Measurements from ENCODE around the gene TTF2.

Gene TTF2

DNA sequence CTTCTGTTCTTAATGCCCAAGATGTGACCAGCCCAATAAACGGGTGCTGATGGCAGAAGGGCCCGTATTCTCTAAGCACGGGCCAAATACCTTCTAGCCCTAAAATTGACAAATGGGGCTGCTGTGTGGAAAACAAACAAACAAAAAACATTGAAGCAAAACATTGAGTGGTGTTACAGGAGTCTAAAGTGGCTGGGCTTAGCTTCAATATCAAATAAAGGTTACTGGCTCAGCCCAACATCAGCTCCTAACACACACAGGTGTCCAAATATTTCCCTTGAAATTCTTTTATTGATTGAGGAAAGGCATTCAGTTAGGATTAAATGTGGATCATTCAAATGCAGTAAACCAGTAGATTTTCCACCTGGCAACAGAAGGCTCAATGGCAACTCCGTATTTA is 13.3 kb upstream of the TTF2 start:
- DNase-seq: no peak

DNA sequence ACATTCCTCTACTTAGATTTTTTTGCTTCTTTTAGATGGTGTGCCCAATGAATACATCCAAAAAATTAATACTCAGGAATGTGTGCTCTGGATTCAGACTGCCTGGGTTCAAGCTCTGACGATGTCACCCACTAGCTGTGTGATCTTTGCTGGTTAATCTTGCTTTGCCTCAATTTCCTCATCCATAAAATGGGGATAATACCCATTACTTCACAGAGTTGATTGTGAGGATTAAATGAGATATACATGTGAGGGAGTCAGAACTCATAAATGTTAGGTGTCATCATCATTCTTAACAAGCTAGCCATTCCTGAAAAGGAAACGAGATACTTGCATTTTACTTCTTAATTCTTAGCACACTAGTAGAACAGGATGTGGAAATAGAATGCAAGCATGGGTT is 12.9 kb upstream of the TTF2 start:
- DNase-seq: no peak

DNA sequence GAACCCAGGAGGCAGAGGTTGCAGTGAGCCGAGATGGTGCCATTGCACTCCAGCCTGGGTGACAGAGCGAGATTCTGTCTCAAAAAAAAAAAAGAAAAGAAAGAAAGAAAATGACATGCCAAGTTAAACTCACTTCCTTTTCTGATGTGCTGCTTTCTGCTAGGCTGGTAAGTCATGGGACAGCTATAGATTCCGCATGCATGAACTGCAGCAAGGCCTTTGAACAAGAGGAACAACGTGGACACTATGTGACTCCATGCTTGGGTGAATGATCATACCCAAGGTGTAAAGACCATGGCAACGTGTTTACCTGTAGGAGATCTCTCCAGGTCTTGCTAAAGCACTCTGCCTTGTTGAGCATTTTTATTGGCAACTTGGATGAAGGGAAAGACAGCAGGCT is 10.3 kb upstream of the TTF2 start:
- DNase-seq: peak; percentile 69 to 76

DNA sequence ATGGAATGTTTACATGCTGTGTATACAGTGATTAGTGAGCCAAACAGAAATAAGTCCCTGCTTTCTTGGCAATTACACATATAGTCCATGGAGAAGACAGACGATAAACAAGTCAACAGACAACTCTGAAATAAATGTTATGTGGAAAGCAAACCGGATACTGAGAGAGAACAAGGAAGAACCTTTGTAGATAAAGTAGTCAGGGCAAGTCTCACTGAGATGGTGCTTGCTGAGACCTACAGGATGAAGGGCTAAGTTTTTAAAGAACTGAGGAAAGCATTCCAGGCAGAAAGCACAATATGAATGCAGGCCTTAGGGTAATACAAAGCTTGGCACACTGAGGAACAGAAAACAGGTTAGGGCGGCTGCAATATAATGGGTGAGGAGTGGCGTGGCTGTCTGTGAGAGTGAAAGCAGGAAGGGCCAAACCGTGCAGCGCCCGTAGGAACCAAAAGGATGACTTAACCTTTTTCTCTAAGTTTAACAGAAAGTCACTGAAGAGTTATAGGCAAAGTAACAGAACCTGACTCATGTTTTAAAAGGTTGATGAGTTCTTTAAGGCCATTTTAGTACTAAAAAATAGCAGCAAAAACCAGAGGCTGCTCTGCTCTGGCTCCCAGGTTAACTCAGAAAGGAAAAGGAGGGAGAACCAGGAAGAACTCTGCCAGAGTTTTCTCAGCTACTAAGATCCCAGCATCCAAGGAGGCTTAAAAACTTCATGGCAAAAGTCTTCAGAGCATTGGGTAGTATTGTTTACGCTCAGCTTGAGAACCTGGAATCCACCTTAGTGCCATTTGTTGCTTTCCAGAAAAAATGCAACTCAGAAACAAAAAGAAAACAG is 8.7 kb upstream of the TTF2 start:
- DNase-seq: peak; percentile 13 to 48

GRCh38 chr1:117054068-117054467 is 6.1 kb upstream of the TTF2 start:
- no peak for DNase-seq

DNA sequence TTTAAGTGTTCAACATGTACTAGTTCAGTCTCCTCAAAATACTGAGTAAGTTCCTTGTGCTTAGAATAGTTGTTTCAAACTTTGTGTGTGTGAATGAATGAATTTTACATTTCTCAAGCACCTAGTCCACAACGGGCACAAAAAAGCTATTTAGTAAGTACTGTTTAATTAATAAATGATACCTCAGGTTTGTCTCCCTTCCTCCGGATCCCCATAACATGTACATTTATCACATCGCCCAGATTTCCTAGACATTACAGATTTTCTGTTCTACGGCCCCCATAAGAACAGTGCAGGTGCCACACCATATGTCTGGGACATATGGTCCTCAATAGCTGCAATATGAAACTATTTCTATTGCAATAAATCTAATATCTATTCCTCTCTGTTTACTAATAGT is 1.3 kb upstream of the TTF2 start:
- no peak for DNase-seq

- peak in 1 of 2 donors; percentile 11 for DNase-seq
Observed at GRCh38 chr1:117059334-117059677, 820 bp upstream of the TTF2 start.

DNA sequence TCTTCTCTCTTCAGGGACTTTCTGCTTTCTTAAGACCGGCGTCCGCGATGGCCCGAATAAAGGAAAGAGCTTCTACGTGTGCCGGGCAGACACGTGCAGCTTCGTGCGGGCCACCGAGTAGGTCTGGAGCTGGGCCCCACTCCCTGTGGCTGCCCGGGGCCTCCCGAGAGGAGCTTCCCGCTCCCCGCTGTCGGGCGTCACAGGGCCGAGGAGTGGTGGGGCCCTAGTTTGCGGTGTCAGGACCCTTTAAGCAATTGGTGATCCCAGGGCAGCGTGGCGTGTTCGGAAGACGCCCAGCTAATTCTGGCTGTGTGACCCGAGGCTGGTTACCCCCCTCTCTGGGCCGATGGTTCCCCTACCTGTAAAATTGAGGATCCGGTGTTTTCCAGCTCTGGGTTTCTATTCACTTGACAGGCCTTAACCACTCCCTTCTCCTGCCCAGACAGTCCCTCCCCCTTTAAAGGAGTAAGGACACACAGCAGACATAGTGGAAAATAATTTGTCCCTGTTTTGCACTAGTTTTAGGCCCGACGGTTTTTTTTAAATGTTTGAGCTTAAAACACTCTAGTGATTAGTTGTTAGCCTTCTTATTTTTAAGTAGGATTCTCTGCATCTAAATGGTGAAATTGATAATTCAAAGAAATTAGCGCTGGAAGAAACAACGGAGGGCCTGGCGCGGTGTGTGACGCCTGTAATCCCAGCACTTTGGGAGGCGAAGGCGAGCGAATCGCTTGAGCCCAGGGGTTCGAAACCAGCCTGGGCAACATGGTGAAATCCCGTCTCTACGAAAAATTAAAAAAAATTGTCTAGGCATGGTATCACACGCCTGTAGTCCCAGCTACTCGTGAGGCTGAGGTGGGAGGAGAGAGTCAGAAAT is 553 bp downstream of the TTF2 start:
- DNase-seq: peak; percentile 21 to 30

GRCh38 chr1:117061986-117062415 is 1.9 kb downstream of the TTF2 start:
- peak; percentile 27 to 44 for DNase-seq

GRCh38 chr1:117066367-117066766 is 6.2 kb downstream of the TTF2 start:
- DNase-seq: no peak

GRCh38 chr1:117067533-117068370 is 7.6 kb downstream of the TTF2 start:
- DNase-seq: peak; percentile 28 to 64

DNA sequence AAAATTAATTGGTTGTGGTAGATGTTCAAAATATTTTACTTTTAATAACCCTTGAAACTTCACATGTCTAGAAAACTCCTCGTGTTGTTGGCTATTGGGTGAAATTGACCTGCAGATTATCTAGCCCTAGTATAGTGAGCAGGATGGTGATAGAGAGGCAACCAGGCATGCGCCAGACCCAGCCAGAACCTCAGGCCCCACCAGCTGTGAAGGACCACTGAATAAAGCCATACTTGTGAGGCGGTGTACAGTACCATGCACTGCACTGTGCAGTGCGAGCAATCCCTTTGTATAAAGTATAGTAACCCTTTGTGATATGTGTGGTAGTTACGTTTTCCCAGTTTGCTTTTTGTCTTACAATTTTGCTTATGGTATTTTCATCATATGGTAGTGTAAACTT is 8.5 kb downstream of the TTF2 start:
- no peak for DNase-seq

DNA sequence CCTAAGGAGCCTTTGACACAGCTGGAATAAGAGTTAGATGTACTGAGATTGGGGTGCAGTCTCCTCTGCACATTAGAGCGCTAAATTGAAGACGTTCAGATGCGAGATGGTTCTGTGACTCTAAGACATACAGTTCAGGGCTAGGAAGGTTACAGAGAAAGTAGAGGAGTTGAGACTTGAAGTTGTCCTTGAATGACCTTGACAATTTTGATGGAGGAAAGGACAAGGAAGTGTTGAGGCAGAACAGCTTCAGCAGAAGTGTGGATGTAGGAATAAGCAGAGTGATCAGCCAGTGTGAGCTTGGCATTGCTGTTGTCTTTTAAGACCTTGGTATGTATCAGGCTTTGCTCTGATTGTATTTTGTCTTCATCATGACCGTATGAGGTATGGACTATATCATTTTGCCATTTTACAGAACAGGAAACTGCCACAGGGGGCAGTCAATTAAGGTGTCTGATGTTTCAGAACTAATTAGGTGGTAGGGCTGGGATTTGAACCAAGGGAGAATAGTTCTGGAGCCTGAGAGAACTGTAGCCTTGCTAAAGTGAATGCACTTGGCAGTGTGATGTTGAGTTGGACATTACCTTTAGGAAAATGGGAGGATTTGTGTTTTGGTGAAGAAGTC is 9.2 kb downstream of the TTF2 start:
- no peak for DNase-seq

DNA sequence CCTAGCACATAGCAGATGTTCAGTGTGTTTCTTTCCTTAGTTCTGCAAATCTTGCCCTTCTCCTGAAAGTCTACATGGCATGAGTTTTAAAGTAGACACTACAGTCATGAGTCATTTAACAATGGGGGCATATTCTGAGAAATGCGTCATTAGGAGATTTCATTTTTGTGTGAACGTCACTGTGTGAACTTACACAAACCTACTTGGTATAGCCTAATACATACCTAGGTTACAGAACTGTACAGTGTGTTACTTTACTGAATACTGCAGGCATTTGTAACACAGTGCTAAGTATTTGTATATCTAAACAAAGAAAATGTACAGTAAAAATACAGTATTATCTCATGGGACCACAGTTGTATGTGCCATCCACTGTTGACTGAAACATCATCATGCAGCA is 10.0 kb downstream of the TTF2 start:
- DNase-seq: no peak

DNA sequence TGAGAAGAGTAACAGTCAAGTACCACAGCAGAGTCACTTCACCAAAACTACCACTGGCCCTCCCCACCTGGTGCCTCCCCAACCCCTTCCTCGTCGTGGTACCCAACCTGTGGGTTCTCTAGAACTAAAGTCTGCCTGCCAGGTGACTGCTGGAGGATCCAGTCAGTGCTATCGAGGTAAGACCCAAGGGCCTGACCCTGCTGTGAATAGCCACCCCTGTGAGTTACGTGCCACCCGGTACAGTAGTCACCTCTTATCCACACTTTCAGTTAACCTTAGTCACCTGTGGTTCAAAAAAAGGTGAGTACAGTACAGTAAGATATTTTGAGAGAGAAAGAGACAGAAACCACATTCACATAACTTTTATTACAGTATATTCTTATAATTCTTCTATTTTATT is 16.5 kb downstream of the TTF2 start:
- no peak for DNase-seq

DNA sequence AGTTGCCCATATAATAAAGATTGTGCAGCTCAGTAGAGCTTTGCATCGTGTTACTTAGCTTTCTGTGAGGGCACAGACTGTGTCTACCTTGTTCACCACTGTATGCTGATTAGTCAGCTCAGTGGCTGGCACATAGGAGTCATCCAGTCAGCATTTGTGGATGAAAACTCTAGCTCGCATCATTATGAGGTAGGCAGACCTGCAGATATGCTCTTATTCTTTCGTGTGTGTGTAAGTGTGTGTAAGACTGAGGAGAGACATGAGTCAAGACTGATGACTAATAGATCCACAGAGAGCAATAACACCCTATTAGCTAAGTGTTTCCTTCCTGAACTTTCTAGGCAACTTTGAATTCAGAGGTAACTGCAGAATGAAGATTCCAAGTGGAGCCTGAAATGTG is 17.1 kb downstream of the TTF2 start:
- DNase-seq: peak; percentile 5 to 39

DNA sequence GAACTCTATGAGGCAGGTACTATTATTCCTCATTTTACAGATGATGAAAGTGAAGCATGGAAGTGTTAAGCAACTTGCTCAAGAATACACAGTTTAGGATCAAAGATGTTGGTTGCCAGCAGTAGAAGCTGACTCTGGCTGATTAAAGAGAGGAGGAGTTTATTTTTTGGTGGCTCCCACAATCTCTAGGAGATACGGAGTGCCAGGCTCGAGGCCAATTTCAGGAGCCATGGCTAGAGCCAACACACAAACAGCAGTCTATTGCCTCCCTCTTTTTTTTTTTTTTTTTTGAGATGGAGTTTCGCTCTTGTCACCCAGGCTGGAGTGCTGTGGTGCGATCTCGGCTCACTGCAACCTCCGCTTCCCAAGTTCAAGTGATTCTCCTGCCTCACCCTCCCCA is 19.6 kb downstream of the TTF2 start:
- no peak for DNase-seq

DNA sequence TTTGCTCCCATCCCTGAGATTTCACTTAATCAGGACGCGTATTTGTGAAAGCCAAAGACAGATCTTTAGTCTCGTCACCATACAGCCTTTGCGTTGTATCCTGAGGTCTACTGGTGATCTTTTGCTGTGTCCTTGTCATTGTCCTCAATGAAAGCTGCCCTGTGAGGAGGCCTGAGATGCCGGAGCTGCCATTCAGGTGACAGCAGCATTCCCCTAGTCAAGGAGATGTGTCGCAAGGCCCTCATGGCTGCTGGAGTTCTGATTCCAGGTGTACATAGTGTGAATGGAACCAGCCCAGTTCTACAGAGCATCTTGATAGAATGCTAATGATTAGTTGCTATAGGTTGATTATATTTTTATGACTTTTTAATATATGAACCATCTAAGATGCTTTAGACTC is 24.1 kb downstream of the TTF2 start:
- DNase-seq: no peak

DNA sequence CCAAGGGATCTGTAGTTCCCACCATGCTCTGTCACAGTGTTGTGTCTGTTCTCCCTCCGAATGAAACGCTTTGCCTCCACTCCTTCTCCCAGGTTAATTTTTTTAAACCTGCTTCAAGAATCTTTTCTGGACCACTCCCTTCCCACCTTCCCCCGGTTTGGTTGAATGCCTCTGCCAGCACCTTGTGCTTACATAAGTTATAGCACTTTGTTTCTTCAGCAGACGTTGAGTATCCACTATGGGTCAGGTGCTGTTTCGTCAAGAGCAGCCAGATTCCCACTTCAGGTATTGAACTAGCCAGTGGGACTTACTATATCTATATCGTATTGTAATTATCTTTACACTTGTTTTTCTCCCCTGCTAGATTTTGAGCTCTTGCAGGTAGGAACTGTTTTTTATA is 27.6 kb downstream of the TTF2 start:
- no peak for DNase-seq

- DNase-seq: no peak
Observed at GRCh38 chr1:117089996-117090395, 29.9 kb downstream of the TTF2 start.

GRCh38 chr1:117092594-117092993 is 32.5 kb downstream of the TTF2 start:
- no peak for DNase-seq

- DNase-seq: no peak
Observed at GRCh38 chr1:117093091-117093534, 33.0 kb downstream of the TTF2 start.

All from inflammatory macrophage (primary cell).